Uterine smooth muscle cell (primary cell): Measurements from ENCODE around the gene ANKRD12. TPM values are rescaled to one million over a fixed set of nuclear protein-coding genes. Genes with fewer than 3 reads are reported as not detected.

Experiments used
- total RNA-seq: library from RNA; depleted of rRNA; stranded (reverse); fragments of >200 nt; gene quantifications from 2 replicates; pipeline ENCODE4 v1.2.3, GENCODE V29; 2014

The ANKRD12 gene
- total RNA-seq = 26.0 and 43.5 TPM in 2 replicates

DNA sequence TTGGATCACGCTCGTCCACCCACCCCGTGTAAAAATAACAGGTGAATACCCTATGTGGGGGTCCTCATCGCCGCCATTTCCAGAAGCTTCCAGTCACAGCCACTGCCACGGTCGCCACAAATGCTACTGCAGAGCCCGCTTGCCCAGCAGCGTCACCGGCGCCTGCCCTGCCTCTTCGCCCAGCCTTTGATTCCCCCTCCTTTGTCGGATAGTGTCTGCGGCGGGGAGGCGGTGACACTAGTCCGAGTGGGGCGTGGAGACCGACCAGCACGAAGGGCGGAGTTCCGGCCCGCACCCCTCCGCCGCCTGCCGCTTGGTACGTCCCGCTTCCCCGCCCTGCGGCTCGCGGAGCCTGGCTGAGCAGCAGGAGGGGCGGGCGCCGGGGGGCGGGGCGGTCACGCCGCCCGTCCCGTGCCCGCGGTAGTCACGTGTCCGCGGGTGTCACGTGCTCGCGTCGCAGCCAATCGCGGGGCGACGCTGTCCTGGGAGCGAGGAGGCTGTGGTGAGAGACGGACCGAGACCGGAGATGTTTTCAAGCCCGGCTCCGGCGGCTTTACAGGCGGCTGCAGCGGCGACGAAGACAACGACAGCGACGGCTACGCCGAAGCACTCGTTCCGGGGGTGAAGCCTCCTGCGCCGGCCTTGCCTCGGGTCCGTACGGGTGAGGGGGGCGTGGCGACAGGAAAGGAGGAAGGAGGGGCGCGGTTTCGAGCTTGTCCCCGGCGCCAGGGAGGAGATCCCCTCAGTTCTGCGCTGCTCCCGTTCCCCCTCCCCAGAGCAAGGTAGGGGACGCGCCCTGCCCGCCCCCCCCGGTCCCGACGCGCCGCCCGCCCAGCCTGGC, at the start of gene ANKRD12:
TSS of gene ANKRD12 (plus strand) at position 467 of the 841 bp plus-strand sequence. CDS start 45,652 bp downstream, outside the sequence.

DNA sequence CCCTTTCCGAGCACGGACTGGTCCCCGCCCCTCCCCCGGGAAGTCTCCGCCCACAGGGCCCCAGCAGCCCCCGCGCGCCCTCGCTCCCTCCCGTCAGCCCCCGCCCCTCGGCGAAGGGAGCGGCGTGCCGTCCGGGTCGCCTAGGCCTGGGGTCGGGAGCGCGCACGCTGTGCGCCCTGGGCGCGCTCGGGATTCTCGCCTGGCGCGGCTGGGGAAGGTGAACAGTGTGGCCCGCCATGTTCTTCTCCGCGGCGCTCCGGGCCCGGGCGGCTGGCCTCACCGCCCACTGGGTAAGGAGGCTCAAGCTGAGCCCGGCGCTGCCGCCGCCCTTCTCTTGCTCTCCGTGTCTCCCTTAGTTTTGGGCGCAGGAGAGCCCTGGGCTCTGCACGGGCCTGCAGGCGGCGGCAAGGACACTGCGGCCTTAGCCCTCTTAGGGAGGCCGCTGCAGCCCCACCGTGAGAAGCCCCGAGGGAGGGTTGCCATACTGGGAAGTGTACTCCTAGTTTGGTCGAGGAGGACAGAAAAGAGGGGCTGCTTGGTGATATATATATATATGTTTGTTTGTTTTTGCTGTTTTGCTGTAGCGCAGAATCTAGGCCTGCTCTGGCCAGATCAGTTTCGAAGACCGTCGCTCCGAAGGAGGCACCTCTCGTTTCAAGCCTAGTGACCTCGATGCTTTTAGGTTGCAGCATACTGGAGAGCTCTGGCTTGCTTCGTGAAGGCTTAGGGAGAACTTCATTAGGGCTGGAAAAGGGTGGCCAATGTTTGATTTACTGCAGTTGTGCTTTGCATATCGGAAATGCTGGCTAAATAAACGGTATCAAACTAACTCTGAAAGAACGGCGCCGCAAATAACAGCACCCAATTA, 33.8 kb upstream of the ANKRD12 start, which contains the start of gene NDUFV2:
TSS of gene NDUFV2 (plus strand) at position 192 of the 868 bp plus-strand sequence. CDS start at position 237, 45 bp downstream.

DNA sequence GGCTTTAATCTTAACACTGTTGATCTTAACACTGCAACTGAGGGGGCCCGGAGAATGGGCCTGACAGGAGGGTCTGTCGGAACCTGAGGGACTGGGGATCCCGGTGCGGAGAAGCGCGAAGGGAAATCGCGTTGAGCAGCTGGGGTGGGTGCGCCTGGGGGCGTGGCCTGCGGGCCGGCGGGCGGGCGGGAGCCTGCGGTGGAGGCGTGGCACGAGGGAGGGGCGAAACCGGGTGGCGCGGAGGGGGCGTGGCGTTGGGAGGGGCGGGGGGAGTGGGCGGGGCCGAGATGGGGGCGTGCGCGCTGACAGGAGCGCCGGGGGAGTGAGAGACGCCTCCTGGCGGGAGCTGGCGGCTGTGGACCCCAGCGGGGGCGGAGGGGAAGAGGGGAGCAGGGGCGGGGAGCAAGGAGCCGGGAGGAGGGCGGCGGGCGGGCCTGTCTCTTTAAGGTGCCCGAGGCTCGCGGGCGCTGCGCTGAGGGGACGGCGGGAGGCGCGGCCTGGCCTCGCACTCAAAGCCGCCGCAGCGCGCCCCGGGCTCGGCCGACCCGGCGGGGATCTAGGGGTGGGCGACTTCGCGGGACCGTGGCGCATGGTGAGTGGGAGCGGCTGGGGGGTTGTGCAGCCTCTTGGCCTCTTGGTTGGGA, 197.9 kb downstream of the ANKRD12 start, which contains the start of gene TWSG1:
TSS of gene TWSG1 (plus strand) at position 445 of the 644 bp plus-strand sequence. CDS start 2,457 bp downstream, outside the sequence.

Other genes with a start within 250 kb of the ANKRD12 start
- gene NDUFV2, start 34.1 kb upstream of the ANKRD12 start, total RNA-seq = 80.6 and 151 TPM in 2 replicates
- 114 and 135 TPM in 2 replicates for gene TWSG1, start 198.0 kb downstream of the ANKRD12 start, total RNA-seq